Large intestine (tissue), 3 donors: ENCODE measurements around the gene ALDH7A1. TPM values are rescaled to one million over a fixed set of nuclear protein-coding genes. Genes with fewer than 3 reads are reported as not detected.
"Not testable (repeated sequence)": the region's sequence is repeated elsewhere in the genome, so short reads cannot be mapped to it uniquely, and the experiment has no call there.

ENCODE experiments used
- DNase-seq, 2 donors: peaks; one replicate each; pipeline versions ENCODE4 v3.0.0 to v3.0.0-alpha.2; 2013
- H3K27ac ChIP-seq: one replicate; pipeline ENCODE4 v1.5.1; 2013; ENCODE audit warnings: low read length
- H3K27me3 ChIP-seq: 2 replicates; pipeline ENCODE4 v1.6.1; 2013; ENCODE audit warnings: low read length; ENCODE audit not compliant: control insufficient read depth, insufficient read depth
- H3K36me3 ChIP-seq: 2 replicates; pipeline ENCODE4 v1.6.1; 2013; ENCODE audit warnings: low read length; ENCODE audit not compliant: control insufficient read depth, insufficient read depth
- H3K4me1 ChIP-seq: one replicate; pipeline ENCODE4 v1.6.1; 2013; ENCODE audit warnings: low read length; ENCODE audit not compliant: control insufficient read depth, insufficient read depth
- H3K4me3 ChIP-seq: one replicate; pipeline ENCODE4 v1.5.1; 2013; ENCODE audit warnings: low read length
- H3K9me3 ChIP-seq: one replicate; pipeline ENCODE4 v1.6.1; 2013; ENCODE audit warnings: mild to moderate bottlenecking, low read depth, low read length, moderate library complexity; ENCODE audit not compliant: control insufficient read depth
- WGBS: methylation state at CpG from one replicate; pipeline ENCODE4 v1.1.5; 2013; ENCODE audit warnings: low lambda C conversion rate; ENCODE audit not compliant: insufficient coverage; 5-methylcytosine and 5-hydroxymethylcytosine counted together
- polyA plus RNA-seq: library from polyadenylated mRNA; unstranded; fragments of 120-200 nt; gene quantifications from one replicate; pipeline ENCODE4 v1.2.1, GENCODE V29; 2013

Gene ALDH7A1
- polyA plus RNA-seq, 1 donor, result 66.4 TPM

DNA sequence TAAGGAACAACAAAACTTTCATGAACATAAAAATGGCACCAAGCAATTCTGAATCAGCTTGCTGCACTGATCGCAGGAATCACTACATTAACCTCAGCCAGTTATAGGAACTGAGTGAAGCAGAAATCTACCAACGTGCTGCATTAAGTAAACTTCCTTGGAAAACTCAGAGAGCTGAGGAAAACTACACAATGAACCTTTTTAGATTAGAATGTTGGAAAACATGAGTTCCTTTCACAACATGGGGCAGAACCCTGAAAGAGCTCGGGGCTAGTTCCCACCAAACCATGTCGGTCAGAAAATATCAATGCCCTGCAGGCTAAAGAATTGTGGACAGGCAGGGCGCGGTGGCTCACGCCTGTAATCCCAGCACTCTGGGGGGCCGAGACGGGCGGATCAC is 19.4 kb downstream of the ALDH7A1 start:
- no peak for DNase-seq
- Histone ChIP-seq H3K27ac (no peak overlapping the region), H3K4me1 (no peaks in the 10 kb centered on the region), H3K36me3 (peaks cover 49% of the 10 kb centered on the region), H3K9me3 (no peaks in the 10 kb centered on the region), H3K4me3 (no peak overlapping the region), H3K27me3 (no peaks in the 10 kb centered on the region)
- no CpG with 5 or more reads among the region's 10 CpGs for WGBS

DNA sequence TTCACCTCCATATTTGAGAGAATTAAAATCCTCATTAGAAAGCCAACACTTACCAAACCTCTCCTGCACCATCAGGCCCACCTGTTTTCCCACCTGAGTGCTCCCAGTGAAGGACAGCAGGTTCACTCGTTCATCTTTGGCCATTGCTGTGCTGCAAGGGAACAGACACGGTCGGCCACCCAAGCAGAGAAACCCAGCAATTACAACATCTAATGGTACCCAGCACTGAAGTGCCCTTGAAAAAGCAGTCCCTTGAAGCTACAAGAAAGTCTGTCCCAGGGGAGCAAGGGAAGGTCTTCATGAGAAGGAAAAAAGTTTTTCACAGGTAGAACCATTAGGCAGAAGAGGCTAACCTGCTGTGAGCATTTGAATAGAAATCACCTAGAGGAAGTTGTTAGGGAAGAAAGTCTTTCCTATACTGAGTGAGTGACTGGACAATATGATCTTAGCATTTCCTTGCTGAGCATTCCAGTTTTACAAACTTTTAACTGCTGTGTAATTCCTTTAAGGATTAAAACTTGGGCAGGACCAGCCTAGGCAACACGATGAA is 26.7 kb downstream of the ALDH7A1 start:
- no CpG with 5 or more reads among the region's 4 CpGs for WGBS
- Histone ChIP-seq H3K27ac (no peak overlapping the region), H3K36me3 (peaks cover 47% of the 10 kb centered on the region)

DNA sequence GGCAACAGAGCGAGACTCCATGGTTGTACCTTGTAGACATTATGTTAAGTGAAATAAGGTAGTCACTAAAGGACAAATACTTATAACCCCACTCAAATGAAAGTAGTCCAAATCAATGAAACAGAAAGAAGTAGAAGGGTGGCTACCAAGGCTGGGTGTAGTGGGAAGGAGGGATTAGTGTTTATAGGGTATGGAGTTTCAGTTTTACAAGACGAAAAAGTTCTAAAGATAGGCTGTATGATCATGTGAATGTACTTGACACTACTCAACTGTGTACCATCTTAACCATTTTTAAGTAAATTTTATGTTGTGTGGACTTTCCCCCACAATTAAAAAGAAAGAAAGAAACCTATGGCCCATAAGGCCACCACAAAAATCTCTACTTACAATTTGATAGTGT is 32.2 kb downstream of the ALDH7A1 start:
- peaks cover 29% of the 10 kb centered on the region for H3K36me3 ChIP-seq
- WGBS, result 100% methylated on average over 1 of the region's 2 CpGs
- H3K27ac ChIP-seq, result no peak overlapping the region

More for the DNA sequence above, 26.7 kb downstream of the ALDH7A1 start:
- Histone ChIP-seq H3K4me1 (no peaks in the 10 kb centered on the region), H3K9me3 (no peaks in the 10 kb centered on the region), H3K27me3 (no peaks in the 10 kb centered on the region), H3K4me3 (no peak overlapping the region)
- no peak for DNase-seq

DNA sequence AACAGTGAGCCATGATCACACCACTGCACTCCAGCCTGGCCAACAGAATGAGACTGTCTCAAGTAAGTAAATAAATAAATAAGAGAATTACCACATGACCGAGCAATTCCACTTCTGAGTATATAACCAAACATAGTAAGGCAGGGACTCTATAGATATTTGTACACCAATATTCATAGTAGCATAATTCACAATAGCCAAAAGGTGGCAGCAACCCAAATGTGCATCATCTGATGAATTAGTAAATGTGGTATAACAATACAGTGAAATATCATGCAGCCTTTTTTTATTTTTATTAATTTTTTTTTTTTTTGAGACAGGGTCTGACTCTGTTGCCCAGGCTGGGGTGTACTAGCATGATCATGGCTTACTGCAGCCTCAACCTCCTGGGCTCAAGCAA is 33.1 kb downstream of the ALDH7A1 start:
- Histone ChIP-seq H3K27me3 (no peaks in the 10 kb centered on the region), H3K36me3 (peaks cover 29% of the 10 kb centered on the region), H3K4me3 (no peak overlapping the region), H3K9me3 (no peaks in the 10 kb centered on the region), H3K4me1 (no peaks in the 10 kb centered on the region), H3K27ac (no peak overlapping the region)
- no peak for DNase-seq
- 60% methylated on average over 1 of the region's 1 CpG for WGBS

More for the DNA sequence above, 32.2 kb downstream of the ALDH7A1 start:
- DNase-seq, result no peak
- Histone ChIP-seq H3K27me3 (no peaks in the 10 kb centered on the region), H3K4me3 (no peak overlapping the region), H3K9me3 (no peaks in the 10 kb centered on the region), H3K4me1 (no peaks in the 10 kb centered on the region)

DNA sequence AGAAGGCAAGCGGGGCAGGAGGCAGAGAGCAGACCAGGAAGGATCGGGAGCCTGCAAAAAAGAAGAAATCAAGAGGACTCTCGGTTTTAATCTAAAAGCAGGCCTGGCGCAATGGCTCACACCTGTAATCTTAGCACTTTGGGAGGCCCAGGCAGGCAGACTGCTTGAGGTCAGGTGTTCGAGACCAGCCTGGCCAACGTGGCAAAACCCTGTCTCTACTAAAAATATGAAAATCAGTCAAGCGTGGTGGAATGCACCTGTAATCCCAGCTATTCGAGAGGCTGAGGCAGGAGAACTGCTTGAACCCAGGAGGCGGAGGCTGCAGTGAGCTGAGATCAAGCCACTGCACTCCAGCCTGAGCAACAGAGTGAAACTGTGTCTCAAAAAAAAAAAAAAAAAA is 39.9 kb downstream of the ALDH7A1 start:
- not testable (repeated sequence) for H3K9me3 ChIP-seq, H3K4me3 ChIP-seq, H3K27me3 ChIP-seq, H3K27ac ChIP-seq, DNase-seq, H3K4me1 ChIP-seq
- peaks cover 51% of the 10 kb centered on the region for H3K36me3 ChIP-seq
- 80% methylated on average over 1 of the region's 9 CpGs for WGBS

DNA sequence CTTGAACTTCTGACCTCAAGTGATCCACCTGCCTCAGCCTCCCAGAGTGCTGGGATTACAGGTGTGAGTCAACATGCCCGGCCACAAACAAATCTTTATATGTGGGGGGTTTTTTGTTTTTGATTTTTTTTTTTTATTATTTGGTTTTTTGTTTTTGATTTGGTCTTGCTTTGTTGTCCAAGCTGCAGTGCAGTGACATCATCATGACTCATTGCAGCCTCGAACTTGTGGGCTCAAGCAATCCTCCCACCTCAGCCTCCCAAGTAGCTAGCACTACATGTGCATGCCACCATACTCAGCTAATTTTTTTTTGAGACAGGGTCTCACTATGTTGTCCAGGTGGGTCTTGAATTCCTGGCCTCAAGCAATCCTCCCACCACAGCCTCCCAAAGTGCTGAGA is 42.4 kb downstream of the ALDH7A1 start:
- Histone ChIP-seq H3K4me3 (no peak overlapping the region), H3K27me3 (no peaks in the 10 kb centered on the region), H3K36me3 (peaks cover 62% of the 10 kb centered on the region), H3K27ac (no peak overlapping the region), H3K9me3 (no peaks in the 10 kb centered on the region), H3K4me1 (no peaks in the 10 kb centered on the region)
- WGBS, result 100% methylated on average over 1 of the region's 2 CpGs
- DNase-seq, result no peak

DNA sequence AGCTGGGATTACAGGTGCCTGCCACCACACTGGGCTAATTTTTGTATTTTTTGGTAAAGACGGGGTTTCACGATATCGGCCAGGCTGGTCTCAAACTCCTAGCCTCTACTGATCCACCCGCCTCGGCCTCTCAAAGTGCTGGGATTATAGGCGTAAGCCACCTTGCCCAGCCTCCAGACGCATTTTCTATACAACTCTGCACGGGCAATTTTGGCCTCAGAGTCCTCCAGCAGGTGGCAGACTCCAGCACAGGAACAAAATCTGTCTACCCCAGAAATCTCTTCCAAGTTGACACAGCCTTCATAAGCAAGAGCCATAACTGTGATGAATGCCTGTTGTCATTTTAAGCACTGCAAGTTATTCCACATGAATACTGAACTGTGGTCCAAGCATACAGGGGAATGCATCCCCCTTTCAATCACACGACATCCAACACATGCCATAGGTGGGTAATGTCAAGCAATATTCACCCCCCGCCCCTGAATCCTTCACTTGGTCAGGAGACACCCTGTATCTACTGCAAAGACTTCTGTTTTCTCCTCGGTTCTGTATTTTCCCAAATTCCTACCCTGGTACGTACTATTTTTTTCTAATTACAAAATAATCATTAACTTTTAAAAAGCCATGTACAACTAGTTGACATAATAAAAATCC is 50.8 kb downstream of the ALDH7A1 start:
- Histone ChIP-seq H3K4me1 (peaks cover 12% of the 10 kb centered on the region), H3K4me3 (no peak overlapping the region), H3K27me3 (no peaks in the 10 kb centered on the region), H3K9me3 (no peaks in the 10 kb centered on the region), H3K36me3 (peaks cover 22% of the 10 kb centered on the region), H3K27ac (peak overlapping the region; percentile 29)
- WGBS, result 87% methylated on average over 4 of the region's 12 CpGs
- peak in 1 of 2 donors; percentile 24 for DNase-seq

DNA sequence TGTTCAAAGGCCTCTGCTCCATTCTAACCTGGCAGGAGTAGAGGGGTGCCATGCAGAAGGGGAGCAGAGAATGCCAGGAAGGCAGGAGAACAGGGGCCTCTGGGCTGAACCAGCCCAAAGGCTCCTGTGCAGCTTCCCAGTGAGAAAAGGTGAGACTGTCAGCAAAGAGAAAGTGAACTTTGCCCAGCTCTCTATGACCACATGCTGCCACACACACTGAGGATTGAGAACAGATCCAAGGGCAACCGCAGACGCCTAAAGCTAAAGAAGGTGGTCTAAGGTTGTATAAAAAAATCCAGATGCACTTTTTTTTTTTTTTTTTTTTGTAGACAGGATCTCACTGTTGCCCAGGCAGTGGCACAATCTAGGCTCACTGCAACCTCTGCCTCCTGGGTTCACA is 51.4 kb downstream of the ALDH7A1 start:
- no peaks in the 10 kb centered on the region for H3K27me3 ChIP-seq
- no peaks in the 10 kb centered on the region for H3K9me3 ChIP-seq
- H3K36me3 ChIP-seq, result peaks cover 20% of the 10 kb centered on the region
- DNase-seq, result peak; percentile 79 to 85
- peak overlapping the region; percentile 58 for H3K27ac ChIP-seq
- peaks cover 14% of the 10 kb centered on the region for H3K4me1 ChIP-seq
- no CpG with 5 or more reads among the region's 2 CpGs for WGBS
- H3K4me3 ChIP-seq, result no peak overlapping the region

DNA sequence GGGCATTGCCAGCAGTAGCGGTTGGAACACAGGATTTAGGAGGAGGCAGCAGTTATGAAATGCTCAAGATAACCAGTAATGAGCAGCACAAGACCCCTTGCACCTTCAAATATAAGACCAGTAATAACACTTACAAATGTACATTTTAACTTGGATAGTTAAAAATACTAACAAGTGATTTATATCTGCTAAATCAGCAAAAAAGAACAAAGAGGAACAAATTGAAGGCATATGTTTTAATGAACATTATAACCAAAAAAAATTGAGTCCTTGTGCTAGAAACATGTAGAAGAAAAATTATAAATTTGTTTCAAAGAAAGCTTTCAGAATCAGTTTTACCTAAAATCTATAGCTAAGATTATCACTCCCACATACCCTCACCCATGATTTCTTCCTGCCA is 52.0 kb downstream of the ALDH7A1 start:
- no peak overlapping the region for H3K4me3 ChIP-seq
- no peak for DNase-seq
- no peaks in the 10 kb centered on the region for H3K27me3 ChIP-seq
- no CpG with 5 or more reads among the region's 1 CpG for WGBS
- peaks cover 15% of the 10 kb centered on the region for H3K36me3 ChIP-seq
- no peaks in the 10 kb centered on the region for H3K9me3 ChIP-seq
- H3K27ac ChIP-seq, result no peak overlapping the region
- peaks cover 14% of the 10 kb centered on the region for H3K4me1 ChIP-seq

DNA sequence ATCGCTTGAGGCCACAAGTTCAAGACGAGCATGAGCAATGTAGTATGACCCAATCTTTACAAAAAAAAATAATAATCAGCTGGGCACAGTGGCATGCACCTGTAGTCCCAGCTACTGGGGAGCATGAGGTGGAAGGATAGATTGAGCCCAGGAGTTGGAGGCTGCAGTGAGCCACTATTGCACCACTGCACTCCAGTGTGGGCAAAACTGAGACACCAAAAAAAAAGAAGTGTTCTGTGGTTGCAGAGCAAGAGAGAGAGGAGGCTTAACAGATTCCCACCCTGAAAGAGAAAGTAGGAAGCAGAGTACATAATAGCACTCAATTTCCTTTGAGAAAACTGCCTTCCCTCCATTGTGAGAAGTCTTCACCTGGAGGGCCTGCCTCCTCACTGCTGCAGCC is 52.6 kb downstream of the ALDH7A1 start:
- no peak overlapping the region for H3K27ac ChIP-seq
- H3K9me3 ChIP-seq, result no peaks in the 10 kb centered on the region
- H3K4me1 ChIP-seq, result peaks cover 14% of the 10 kb centered on the region
- peak in 1 of 2 donors; percentile 19 for DNase-seq
- peaks cover 10% of the 10 kb centered on the region for H3K36me3 ChIP-seq
- H3K4me3 ChIP-seq, result no peak overlapping the region
- no CpG with 5 or more reads among the region's 2 CpGs for whole genome bisulfite sequencing
- H3K27me3 ChIP-seq, result no peaks in the 10 kb centered on the region

DNA sequence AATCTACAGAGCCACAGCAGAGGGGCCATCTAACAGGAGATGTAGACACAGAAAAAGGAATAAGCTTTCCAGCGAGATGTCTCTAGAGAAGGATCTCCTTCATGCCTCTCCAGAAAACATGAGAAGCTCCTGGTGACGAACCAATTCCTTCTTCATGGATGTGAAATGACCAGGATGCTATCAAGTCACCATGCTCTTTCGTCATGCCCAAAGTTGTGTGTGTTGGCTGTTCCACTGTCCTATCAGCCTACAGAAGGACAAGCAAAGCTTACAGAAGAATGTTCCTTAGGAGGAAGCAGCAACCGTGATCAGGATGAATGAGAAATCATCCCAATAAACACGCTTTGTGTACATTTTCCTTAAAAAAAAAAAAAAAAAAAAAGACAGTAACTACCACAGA is 54.4 kb downstream of the ALDH7A1 start:
- no peaks in the 10 kb centered on the region for H3K36me3 ChIP-seq
- H3K4me3 ChIP-seq, result no peak overlapping the region
- no CpG with 5 or more reads among the region's 5 CpGs for WGBS
- H3K4me1 ChIP-seq, result peaks cover 14% of the 10 kb centered on the region
- no peaks in the 10 kb centered on the region for H3K27me3 ChIP-seq
- H3K9me3 ChIP-seq, result no peaks in the 10 kb centered on the region
- DNase-seq, result no peak
- H3K27ac ChIP-seq, result no peak overlapping the region
